Measurements from ENCODE around the gene COL20A1. TPM values are rescaled to one million over a fixed set of nuclear protein-coding genes. Genes with fewer than 3 reads are reported as not detected.

The COL20A1 gene
- total and polyA plus RNA-seq, 2 donors from 2014 or later = 0.58 TPM; not detected in 1

- Histone ChIP-seq H3K9me3 (ENCODE audit: control insufficient read depth in 2 of 3, insufficient read depth in 1 of 3, low read length in 3 of 3) (no peaks in the 10 kb centered on the region), H3K36me3 (ENCODE audit: control insufficient read depth in 2 of 3, insufficient read depth in 3 of 3, low read length in 3 of 3) (no peaks in the 10 kb centered on the region), H3K4me1 (ENCODE audit: control insufficient read depth in 2 of 3, insufficient read depth in 2 of 3, low read depth in 1 of 3, low read length in 3 of 3) (peaks cover 0 to 20% (median 2%) of the 10 kb centered on the region in 3 donors), H3K4me3 (ENCODE audit: low read length in 3 of 3) (peak overlapping the region in 1 of 3 donors; percentile 21), H3K27me3 (ENCODE audit: control insufficient read depth, insufficient read depth, low read length) (no peaks in the 10 kb centered on the region), H3K27ac (ENCODE audit: low read depth in 2 of 2, low read length in 2 of 2) (peak overlapping the region; percentile 43 to 53), H3K9ac (ENCODE audit: low read length in 3 of 3) (no peak overlapping the region)
- no peak for TF ChIP-seq CTCF (IDR thresholded peaks at IDR 0.05; ENCODE audit: borderline replicate concordance, extremely low read depth, insufficient read depth)
- FAIRE-seq (no peak), DNase-seq (peak; percentile 68 to 91 (median 77))
- intact Hi-C loops (cut with DNase I) = no loop called here
Measured at GRCh38 chr20:63246490-63247288, 46.3 kb upstream of the COL20A1 start.

- H3K27me3 ChIP-seq (ENCODE audit: control insufficient read depth, insufficient read depth, low read length) = no peaks in the 10 kb centered on the region
- no peak for TF ChIP-seq CTCF (IDR thresholded peaks at IDR 0.05; ENCODE audit: borderline replicate concordance, extremely low read depth, insufficient read depth)
- FAIRE-seq (no peak), DNase-seq (peak in 1 of 5 donors; percentile 75)
- H3K4me3 ChIP-seq (ENCODE audit: low read length in 3 of 3) = no peak overlapping the region
- intact Hi-C loops (cut with DNase I) = no loop called here
- H3K4me1 ChIP-seq (ENCODE audit: control insufficient read depth in 2 of 3, insufficient read depth in 2 of 3, low read depth in 1 of 3, low read length in 3 of 3) = peaks cover 0 to 20% (median 2%) of the 10 kb centered on the region in 3 donors
- no peaks in the 10 kb centered on the region for H3K36me3 ChIP-seq (ENCODE audit: control insufficient read depth in 2 of 3, insufficient read depth in 3 of 3, low read length in 3 of 3)
- no peaks in the 10 kb centered on the region for H3K9me3 ChIP-seq (ENCODE audit: control insufficient read depth in 2 of 3, insufficient read depth in 1 of 3, low read length in 3 of 3)
- H3K9ac ChIP-seq (ENCODE audit: low read length in 3 of 3) = no peak overlapping the region
- peak overlapping the region in 1 of 2 donors; percentile 53 for H3K27ac ChIP-seq (ENCODE audit: low read depth in 2 of 2, low read length in 2 of 2)
Measured at GRCh38 chr20:63247671-63248228, 45.2 kb upstream of the COL20A1 start.

- no peak overlapping the region for H3K9ac ChIP-seq (ENCODE audit: low read length in 3 of 3)
- no peaks in the 10 kb centered on the region for H3K9me3 ChIP-seq (ENCODE audit: control insufficient read depth in 2 of 3, insufficient read depth in 1 of 3, low read length in 3 of 3)
- H3K27me3 ChIP-seq (ENCODE audit: control insufficient read depth, insufficient read depth, low read length) = no peaks in the 10 kb centered on the region
- no peak overlapping the region for H3K27ac ChIP-seq (ENCODE audit: low read depth in 2 of 2, low read length in 2 of 2)
- no peak overlapping the region for H3K4me3 ChIP-seq (ENCODE audit: low read length in 3 of 3)
- FAIRE-seq = no peak
- intact Hi-C loops (cut with DNase I) = no loop called here
- H3K36me3 ChIP-seq (ENCODE audit: control insufficient read depth in 2 of 3, insufficient read depth in 3 of 3, low read length in 3 of 3) = no peaks in the 10 kb centered on the region
- TF ChIP-seq CTCF (IDR thresholded peaks at IDR 0.05; ENCODE audit: borderline replicate concordance, extremely low read depth, insufficient read depth) = no peak
- peaks cover 0 to 20% (median 2%) of the 10 kb centered on the region in 3 donors for H3K4me1 ChIP-seq (ENCODE audit: control insufficient read depth in 2 of 3, insufficient read depth in 2 of 3, low read depth in 1 of 3, low read length in 3 of 3)
- peak in 4 of 5 donors; percentile 77 to 84 (median 80) for DNase-seq
Measured at GRCh38 chr20:63248835-63249591, 44.0 kb upstream of the COL20A1 start.
